Fibroblast of lung (primary cell): ENCODE measurements around the gene SMAP1.

Experiments
- EZH2 ChIP-seq: IDR thresholded peaks from 2 replicates; pipeline ENCODE4 v1.5.1; 2012; ENCODE audit warnings: low read length, control low read depth, mild to moderate bottlenecking; ENCODE audit errors: missing control alignments
- TF ChIP-seq, protein P1 (sequence below), 2 donors: IDR thresholded peaks in 1 of 2; conservative IDR thresholded peaks in 1 of 2; 1 replicate in 1 of 2; 2 replicates in 1 of 2; pipeline ENCODE4 v1.5.1; 2011 to 2012; ENCODE audit warnings: low read length in 2 of 2, control low read depth in 1 of 2, inconsistent platforms in 1 of 2, low read depth in 1 of 2, mild to moderate bottlenecking in 1 of 2

GRCh38 chr6:70797625-70798024 lies 129.9 kb downstream of the SMAP1 start:
- TF ChIP-seq EZH2 = no peak
- TF ChIP-seq, protein P1, sequence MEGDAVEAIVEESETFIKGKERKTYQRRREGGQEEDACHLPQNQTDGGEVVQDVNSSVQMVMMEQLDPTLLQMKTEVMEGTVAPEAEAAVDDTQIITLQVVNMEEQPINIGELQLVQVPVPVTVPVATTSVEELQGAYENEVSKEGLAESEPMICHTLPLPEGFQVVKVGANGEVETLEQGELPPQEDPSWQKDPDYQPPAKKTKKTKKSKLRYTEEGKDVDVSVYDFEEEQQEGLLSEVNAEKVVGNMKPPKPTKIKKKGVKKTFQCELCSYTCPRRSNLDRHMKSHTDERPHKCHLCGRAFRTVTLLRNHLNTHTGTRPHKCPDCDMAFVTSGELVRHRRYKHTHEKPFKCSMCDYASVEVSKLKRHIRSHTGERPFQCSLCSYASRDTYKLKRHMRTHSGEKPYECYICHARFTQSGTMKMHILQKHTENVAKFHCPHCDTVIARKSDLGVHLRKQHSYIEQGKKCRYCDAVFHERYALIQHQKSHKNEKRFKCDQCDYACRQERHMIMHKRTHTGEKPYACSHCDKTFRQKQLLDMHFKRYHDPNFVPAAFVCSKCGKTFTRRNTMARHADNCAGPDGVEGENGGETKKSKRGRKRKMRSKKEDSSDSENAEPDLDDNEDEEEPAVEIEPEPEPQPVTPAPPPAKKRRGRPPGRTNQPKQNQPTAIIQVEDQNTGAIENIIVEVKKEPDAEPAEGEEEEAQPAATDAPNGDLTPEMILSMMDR (conservative IDR thresholded peaks at IDR 0.05 in 1 of 2, IDR thresholded peaks at IDR 0.05 in 1 of 2; ENCODE audit: low read depth in 1 of 2, low read length in 2 of 2) = no peak
